Activated CD4-positive, alpha-beta memory T cell treated with anti-CD3 and anti-CD28 coated beads, Interleukin-2, amount 10 ng/mL, durations not matched to agents 7 days and 5 days (primary cell): ENCODE results near the gene FKBP14. TPM values are rescaled to one million over a fixed set of nuclear protein-coding genes. Genes with fewer than 3 reads are reported as not detected.

ENCODE experiments used
- CTCF ChIA-PET: fragments of 350-600 bp; sonication (Branson Sonifier 250); formaldehyde crosslinking; loops from one replicate; lab custom pipeline; 2021; ENCODE audit warnings: antibody characterized with exemption, inconsistent platforms; lab: Charles Lee
- POLR2A ChIA-PET: fragments of 350-600 bp; sonication (Branson Sonifier 250); formaldehyde crosslinking; loops from one replicate; lab custom pipeline; 2021; ENCODE audit warnings: antibody characterized with exemption; lab: Charles Lee
- DNase-seq: peaks from one replicate; pipeline ENCODE4 v3.0.0-alpha.2; 2020
- H3K27ac Mint-ChIP-seq: one replicate; pipeline ENCODE4 v1.8.0; 2021; ENCODE audit warnings: mild to moderate bottlenecking, mixed read lengths
- H3K27me3 Mint-ChIP-seq: one replicate; pipeline ENCODE4 v1.8.0; 2021; ENCODE audit warnings: mixed read lengths
- H3K36me3 Mint-ChIP-seq: one replicate; pipeline ENCODE4 v1.8.0; 2021; ENCODE audit warnings: low read depth, mixed read lengths
- H3K4me1 Mint-ChIP-seq: one replicate; pipeline ENCODE4 v1.8.0; 2021; ENCODE audit warnings: mixed read lengths
- H3K4me3 Mint-ChIP-seq: one replicate; pipeline ENCODE4 v1.8.0; 2021; ENCODE audit warnings: mild to moderate bottlenecking, mixed read lengths
- H3K9me3 Mint-ChIP-seq: one replicate; pipeline ENCODE4 v1.8.0; 2021; ENCODE audit warnings: mixed read lengths
- total RNA-seq, 2 experiments: library from RNA; stranded (reverse); gene quantifications; one replicate each; pipeline ENCODE4 v1.2.3, GENCODE V29; 2021

FKBP14 gene
- total RNA-seq, 2 experiments from 2014 or later = 5.0 to 7.1 TPM

GRCh38 chr7:30049173-30049572 lies 22.7 kb upstream of the FKBP14 start:
- Mint-ChIP-seq H3K9me3 (no peaks in the 10 kb centered on the region), H3K27me3 (no peaks in the 10 kb centered on the region), H3K36me3 (peaks cover 19% of the 10 kb centered on the region), H3K4me3 (no peak overlapping the region), H3K27ac (no peak overlapping the region), H3K4me1 (peaks cover 5% of the 10 kb centered on the region)
- ChIA-PET CTCF (interaction anchor here (2.0 kb wide), 1 partner anchor 13 kb away, joined by 10 read pairs; no protein-coding TSS in a partner anchor), POLR2A (no interaction called here)
- DNase-seq = no peak

DNA sequence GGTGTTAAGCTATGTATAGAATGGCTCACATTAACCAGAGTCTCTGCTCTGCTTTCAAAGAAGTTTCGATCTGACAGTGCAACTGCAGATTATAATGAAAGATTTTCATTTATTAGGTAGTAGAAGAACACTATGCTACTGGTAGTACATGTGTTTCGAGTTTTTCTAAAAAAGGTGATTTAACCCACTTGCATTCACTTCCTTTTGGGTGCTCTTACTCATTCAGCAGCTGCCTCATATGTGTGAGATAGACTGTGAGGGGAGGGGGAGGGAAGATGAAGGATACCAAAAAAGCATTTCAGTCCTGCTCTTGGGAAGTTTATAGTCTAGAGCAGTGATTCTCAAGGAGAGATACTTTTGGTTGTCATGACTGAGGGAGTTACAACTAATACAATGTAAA lies 22.1 kb upstream of the FKBP14 start:
- Mint-ChIP-seq H3K27ac (no peak overlapping the region), H3K36me3 (peaks cover 19% of the 10 kb centered on the region), H3K27me3 (no peaks in the 10 kb centered on the region), H3K4me3 (no peak overlapping the region), H3K9me3 (no peaks in the 10 kb centered on the region), H3K4me1 (peaks cover 5% of the 10 kb centered on the region)
- POLR2A ChIA-PET = no interaction called here
- CTCF ChIA-PET = interaction anchor here (1.4 to 2.0 kb wide), 2 partner anchors 13 to 25 kb away, joined by 3 to 10 read pairs; no protein-coding TSS in a partner anchor
- DNase-seq = no peak

GRCh38 chr7:30047124-30047523 lies 20.6 kb upstream of the FKBP14 start:
- H3K9me3 Mint-ChIP-seq = no peaks in the 10 kb centered on the region
- H3K36me3 Mint-ChIP-seq = peaks cover 19% of the 10 kb centered on the region
- no peak overlapping the region for H3K27ac Mint-ChIP-seq
- peaks cover 11% of the 10 kb centered on the region for H3K4me1 Mint-ChIP-seq
- no peaks in the 10 kb centered on the region for H3K27me3 Mint-ChIP-seq
- ChIA-PET POLR2A (no interaction called here), CTCF (interaction anchor here (1.4 to 1.7 kb wide), 2 partner anchors 15 to 23 kb away, joined by 3 to 6 read pairs; no protein-coding TSS in a partner anchor)
- no peak for DNase-seq
- H3K4me3 Mint-ChIP-seq = no peak overlapping the region

GRCh38 chr7:30046127-30046770 lies 19.7 kb upstream of the FKBP14 start:
- CTCF ChIA-PET = interaction anchor here (1.7 kb wide), 1 partner anchor 16 kb away, joined by 6 read pairs; no protein-coding TSS in a partner anchor
- no peak for DNase-seq
- H3K27me3 Mint-ChIP-seq = no peaks in the 10 kb centered on the region

DNA sequence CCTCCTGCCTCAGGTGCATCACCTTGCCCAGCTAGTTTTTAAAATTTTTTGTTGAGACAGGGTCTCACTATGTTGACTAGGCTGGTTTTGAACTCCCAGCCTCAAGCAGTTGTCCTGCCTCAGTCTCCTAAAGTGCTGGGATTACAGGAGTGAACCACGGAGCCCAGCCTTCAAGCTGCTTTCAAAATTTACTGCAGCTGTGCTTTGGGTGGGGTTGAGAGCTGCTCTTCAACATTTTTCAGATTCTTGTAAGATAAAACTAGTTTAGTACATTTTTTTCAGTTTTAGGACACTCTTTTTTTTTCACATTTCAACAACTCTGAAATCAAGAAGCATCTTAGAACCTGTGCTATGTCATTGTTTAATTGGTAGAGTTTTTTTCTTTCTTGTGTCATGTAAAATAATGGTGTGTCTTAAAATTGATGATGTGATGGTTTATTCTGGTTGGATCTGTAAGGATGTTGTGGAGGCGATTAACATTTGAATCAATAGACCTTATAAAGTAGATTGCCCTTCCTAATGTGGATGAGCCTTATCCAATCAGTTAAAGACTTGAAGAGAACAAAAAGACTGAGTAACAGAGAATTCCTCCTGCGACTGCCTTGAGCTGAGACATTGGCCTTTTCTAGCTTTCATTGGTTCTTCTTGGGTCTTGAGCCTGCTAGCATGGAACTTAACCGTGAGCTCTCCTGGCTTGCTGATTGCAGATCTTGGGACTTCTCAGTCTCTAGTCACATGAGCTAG lies 15.2 kb upstream of the FKBP14 start:
- Mint-ChIP-seq H3K27me3 (no peaks in the 10 kb centered on the region), H3K4me3 (no peak overlapping the region), H3K4me1 (peaks cover 13% of the 10 kb centered on the region), H3K36me3 (peaks cover 11% of the 10 kb centered on the region), H3K9me3 (no peaks in the 10 kb centered on the region), H3K27ac (no peak overlapping the region)
- no peak for DNase-seq
- ChIA-PET CTCF (interaction anchor here (1.2 kb wide), 1 partner anchor 33 kb away, joined by 3 read pairs; no protein-coding TSS in a partner anchor), POLR2A (interaction anchor here (0.6 to 1.3 kb wide), 2 partner anchors 14 to 19 kb away, joined by 3 to 4 read pairs; partner anchors contain the start of gene PLEKHA8)

More at GRCh38 chr7:30046127-30046770, 19.7 kb upstream of the FKBP14 start:
- no peaks in the 10 kb centered on the region for H3K9me3 Mint-ChIP-seq
- H3K27ac Mint-ChIP-seq = no peak overlapping the region
- peaks cover 19% of the 10 kb centered on the region for H3K36me3 Mint-ChIP-seq
- no peak overlapping the region for H3K4me3 Mint-ChIP-seq
- peaks cover 11% of the 10 kb centered on the region for H3K4me1 Mint-ChIP-seq
- POLR2A ChIA-PET = no interaction called here

DNA sequence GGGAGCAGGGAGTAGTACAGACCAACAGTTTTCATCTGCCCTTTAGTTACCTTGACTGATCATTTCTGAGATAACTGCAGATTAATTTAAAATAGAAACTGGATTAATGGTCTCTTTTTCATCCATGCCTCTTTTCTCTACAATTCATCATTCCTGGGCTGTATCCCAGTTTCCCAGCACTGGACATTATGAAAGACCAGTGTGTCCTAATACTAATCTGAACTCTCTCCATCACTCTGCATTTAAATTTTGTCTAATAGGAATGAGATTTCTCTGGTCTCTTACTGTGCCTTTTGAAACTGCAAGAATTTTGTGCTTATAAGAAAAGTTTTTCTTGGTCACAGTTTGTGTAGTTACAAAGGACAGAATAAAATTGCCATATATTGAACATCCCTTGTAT lies 14.4 kb upstream of the FKBP14 start:
- ChIA-PET CTCF (interaction anchor here (1.2 to 1.7 kb wide), 2 partner anchors 12 to 33 kb away, joined by 3 to 6 read pairs; no protein-coding TSS in a partner anchor), POLR2A (no interaction called here)
- Mint-ChIP-seq H3K4me3 (no peak overlapping the region), H3K36me3 (peaks cover 5% of the 10 kb centered on the region), H3K27ac (no peak overlapping the region), H3K9me3 (no peaks in the 10 kb centered on the region), H3K4me1 (peaks cover 13% of the 10 kb centered on the region), H3K27me3 (no peaks in the 10 kb centered on the region)
- no peak for DNase-seq

- Mint-ChIP-seq H3K27ac (no peak overlapping the region), H3K27me3 (no peaks in the 10 kb centered on the region), H3K4me3 (no peak overlapping the region), H3K9me3 (no peaks in the 10 kb centered on the region), H3K4me1 (peaks cover 13% of the 10 kb centered on the region), H3K36me3 (no peaks in the 10 kb centered on the region)
- CTCF ChIA-PET = no interaction called here
- POLR2A ChIA-PET = interaction anchor here (1.4 kb wide), 1 partner anchor 11 kb away, joined by 7 read pairs; the partner anchor contains the start of gene PLEKHA8
- no peak for DNase-seq
Measured at GRCh38 chr7:30038196-30038980, 11.9 kb upstream of the FKBP14 start.

GRCh38 chr7:30036220-30036619 lies 9.7 kb upstream of the FKBP14 start:
- no peaks in the 10 kb centered on the region for H3K27me3 Mint-ChIP-seq
- no peaks in the 10 kb centered on the region for H3K9me3 Mint-ChIP-seq
- H3K4me1 Mint-ChIP-seq = peaks cover 10% of the 10 kb centered on the region
- H3K4me3 Mint-ChIP-seq = no peak overlapping the region
- H3K36me3 Mint-ChIP-seq = no peaks in the 10 kb centered on the region
- H3K27ac Mint-ChIP-seq = no peak overlapping the region
- CTCF ChIA-PET = interaction anchor here (1.2 to 1.5 kb wide), 2 partner anchors 25 to 83 kb away, joined by 3 to 7 read pairs; no protein-coding TSS in a partner anchor
- POLR2A ChIA-PET = no interaction called here
- DNase-seq = no peak

DNA sequence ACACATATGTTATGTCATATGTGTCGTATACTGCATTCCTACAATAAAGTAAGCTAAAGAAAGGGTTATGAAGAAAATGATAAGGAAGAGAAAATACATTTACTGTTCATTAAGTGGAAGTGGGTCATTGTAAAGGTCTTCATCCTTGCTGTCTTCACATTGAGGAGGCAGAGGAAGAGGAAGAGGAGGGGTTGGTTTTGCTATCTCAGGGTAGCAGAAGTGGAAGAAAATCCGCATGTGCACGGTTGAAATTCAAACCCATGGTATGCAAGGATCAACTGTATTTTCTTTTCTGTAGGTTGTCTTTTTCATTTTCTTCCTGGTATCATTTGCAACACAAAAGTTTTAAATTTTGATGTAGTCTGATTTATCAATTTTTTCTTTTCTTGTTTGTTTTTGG lies 8.0 kb upstream of the FKBP14 start:
- ChIA-PET CTCF (interaction anchor here (1.3 kb wide), 1 partner anchor 27 kb away, joined by 6 read pairs; no protein-coding TSS in a partner anchor), POLR2A (no interaction called here)
- Mint-ChIP-seq H3K9me3 (no peaks in the 10 kb centered on the region), H3K27ac (no peak overlapping the region), H3K27me3 (no peaks in the 10 kb centered on the region), H3K36me3 (no peaks in the 10 kb centered on the region), H3K4me1 (peaks cover 5% of the 10 kb centered on the region), H3K4me3 (no peak overlapping the region)
- no peak for DNase-seq

- ChIA-PET POLR2A (no interaction called here), CTCF (interaction anchor here (1.2 kb wide), 1 partner anchor 111 kb away, joined by 3 read pairs; no protein-coding TSS in a partner anchor)
- Mint-ChIP-seq H3K9me3 (no peaks in the 10 kb centered on the region), H3K36me3 (no peaks in the 10 kb centered on the region), H3K27me3 (no peaks in the 10 kb centered on the region), H3K4me1 (peaks cover 8% of the 10 kb centered on the region), H3K27ac (no peak overlapping the region), H3K4me3 (no peak overlapping the region)
- DNase-seq = no peak
Measured at GRCh38 chr7:30032310-30033125, 6.0 kb upstream of the FKBP14 start.

DNA sequence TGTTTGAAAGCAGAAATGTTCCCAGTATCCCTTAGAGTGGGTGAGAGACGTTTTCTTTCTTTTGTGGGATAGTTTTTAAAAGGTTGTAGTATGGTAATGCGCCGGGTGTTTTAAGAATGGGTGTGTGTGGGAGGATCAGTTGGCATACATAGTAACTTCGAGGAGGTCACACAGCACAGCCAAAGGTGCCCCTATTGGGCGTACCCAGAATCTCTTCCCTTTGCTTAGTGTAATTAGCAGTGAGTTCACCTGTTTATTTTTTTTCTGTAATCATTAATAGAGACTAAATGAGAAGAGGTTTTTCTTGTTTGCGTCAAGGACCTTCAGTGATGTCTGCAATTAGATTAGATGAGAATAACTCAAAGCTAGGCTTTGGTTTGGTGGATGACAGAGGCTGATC lies 3.2 kb upstream of the FKBP14 start:
- POLR2A ChIA-PET = interaction anchor here (0.9 to 1.4 kb wide), 2 partner anchors 32 to 43 kb away, joined by 3 to 5 read pairs; no protein-coding TSS in a partner anchor
- H3K27ac Mint-ChIP-seq = no peak overlapping the region
- no peaks in the 10 kb centered on the region for H3K9me3 Mint-ChIP-seq

More for the DNA sequence above, 3.2 kb upstream of the FKBP14 start:
- CTCF ChIA-PET = interaction anchor here (1.6 to 3.9 kb wide), 3 partner anchors 11 to 44 kb away, joined by 6 to 24 read pairs (median 7); no protein-coding TSS in a partner anchor
- H3K4me3 Mint-ChIP-seq = peak overlapping the region; percentile 82
- peaks cover 25% of the 10 kb centered on the region for H3K4me1 Mint-ChIP-seq
- no peaks in the 10 kb centered on the region for H3K27me3 Mint-ChIP-seq
- DNase-seq = no peak
- H3K36me3 Mint-ChIP-seq = no peaks in the 10 kb centered on the region
